IPS-18c (cell line): ENCODE data around the gene CKM.
"Not testable (repeated sequence)": the region's sequence is repeated elsewhere in the genome, so short reads cannot be mapped to it uniquely, and the experiment has no call there.

Source experiments
- H3K4me3 ChIP-seq: 2 replicates; pipeline ENCODE4 v1.7.0; 2013; ENCODE audit warnings: low read depth, mild to moderate bottlenecking, low read length, moderate library complexity; ENCODE audit not compliant: insufficient read depth
- H3K9me3 ChIP-seq: one replicate; pipeline ENCODE4 v1.6.1; 2013; ENCODE audit warnings: mild to moderate bottlenecking, low read length, moderate library complexity; ENCODE audit not compliant: control insufficient read depth, insufficient read depth

Gene CKM

GRCh38 chr19:45276284-45276687 is 46.4 kb downstream of the CKM start:
- no peak overlapping the region for H3K4me3 ChIP-seq
- no peaks in the 10 kb centered on the region for H3K9me3 ChIP-seq

- Histone ChIP-seq H3K4me3 (no peak overlapping the region), H3K9me3 (no peaks in the 10 kb centered on the region)
Measured at GRCh38 chr19:45275370-45275971, 47.2 kb downstream of the CKM start.

GRCh38 chr19:45273521-45273855 is 49.2 kb downstream of the CKM start:
- H3K4me3 ChIP-seq, result no peak overlapping the region
- H3K9me3 ChIP-seq, result no peaks in the 10 kb centered on the region

GRCh38 chr19:45271735-45272108 is 51.0 kb downstream of the CKM start:
- no peaks in the 10 kb centered on the region for H3K9me3 ChIP-seq
- H3K4me3 ChIP-seq, result no peak overlapping the region

GRCh38 chr19:45271098-45271734 is 51.5 kb downstream of the CKM start:
- Histone ChIP-seq H3K9me3 (no peaks in the 10 kb centered on the region), H3K4me3 (no peak overlapping the region)

- H3K9me3 ChIP-seq, H3K4me3 ChIP-seq: not testable (repeated sequence)
Measured at GRCh38 chr19:45269939-45270338, 52.7 kb downstream of the CKM start.

- Histone ChIP-seq H3K9me3 (no peaks in the 10 kb centered on the region), H3K4me3 (no peak overlapping the region)
Measured at GRCh38 chr19:45267296-45267695, 55.4 kb downstream of the CKM start.

GRCh38 chr19:45265375-45265774 is 57.3 kb downstream of the CKM start:
- Histone ChIP-seq H3K9me3 (no peaks in the 10 kb centered on the region), H3K4me3 (no peak overlapping the region)

GRCh38 chr19:45264781-45265317 is 57.8 kb downstream of the CKM start:
- H3K9me3 ChIP-seq, result no peaks in the 10 kb centered on the region
- no peak overlapping the region for H3K4me3 ChIP-seq

GRCh38 chr19:45263013-45263412 is 59.7 kb downstream of the CKM start:
- H3K9me3 ChIP-seq, result no peaks in the 10 kb centered on the region
- H3K4me3 ChIP-seq, result no peak overlapping the region

GRCh38 chr19:45262570-45262969 is 60.1 kb downstream of the CKM start:
- no peak overlapping the region for H3K4me3 ChIP-seq
- H3K9me3 ChIP-seq, result no peaks in the 10 kb centered on the region

GRCh38 chr19:45258862-45259261 is 63.8 kb downstream of the CKM start:
- Histone ChIP-seq H3K9me3 (no peaks in the 10 kb centered on the region), H3K4me3 (no peak overlapping the region)

GRCh38 chr19:45256836-45257235 is 65.8 kb downstream of the CKM start:
- Histone ChIP-seq H3K9me3 (no peaks in the 10 kb centered on the region), H3K4me3 (no peak overlapping the region)
